Gastrocnemius medialis (tissue), 4 donors: Measurements from ENCODE around the gene TTLL9. TPM values are rescaled to one million over a fixed set of nuclear protein-coding genes. Genes with fewer than 3 reads are reported as not detected.

Source experiments
- ATAC-seq, 2 donors: fragments of 150-250 bp; one replicate each; pipeline ENCODE4 v1.9.1; 2016
- DNase-seq, 2 donors: peaks; one replicate each; pipeline ENCODE4 v3.0.0-alpha.2; 2019
- H3K27ac ChIP-seq, 4 donors: fragments of 200-600 bp; sonication (generic); 1 replicate in 1 of 4; 2 replicates in 3 of 4; pipeline ENCODE4 v1.5.1; 2016 to 2018; ENCODE audit warnings: mild to moderate bottlenecking in 2 of 4, moderate library complexity in 1 of 4
- H3K27me3 ChIP-seq, 3 donors: fragments of 200-600 bp; sonication (generic) in 2 of 3; 1 replicate in 1 of 3; 2 replicates in 2 of 3; pipeline versions ENCODE4 v1.5.1 to v1.6.0; 2016 to 2019; ENCODE audit warnings: mild to moderate bottlenecking in 1 of 3, moderate library complexity in 1 of 3
- H3K36me3 ChIP-seq, 2 donors: fragments of 200-600 bp; sonication (generic) in 1 of 2; one replicate each; pipeline ENCODE4 v1.5.1; 2017 to 2018
- H3K4me1 ChIP-seq, 2 donors: fragments of 200-600 bp; sonication (generic) in 1 of 2; one replicate each; pipeline ENCODE4 v1.5.1; 2016 to 2017; ENCODE audit warnings: mild to moderate bottlenecking in 2 of 2
- H3K4me3 ChIP-seq, 4 donors: fragments of 200-600 bp; sonication (generic) in 3 of 4; 1 replicate in 1 of 4; 2 replicates in 3 of 4; pipeline ENCODE4 v1.5.1; 2016 to 2019; ENCODE audit warnings: mild to moderate bottlenecking in 2 of 4
- H3K9me3 ChIP-seq, 3 donors: fragments of 200-600 bp; sonication (generic) in 2 of 3; 1 replicate in 1 of 3; 2 replicates in 2 of 3; pipeline ENCODE4 v1.5.1; 2016 to 2019
- POLR2A ChIP-seq, 2 donors: fragments of 450-650 bp; IDR thresholded peaks; one replicate each; pipeline ENCODE4 v1.6.1; 2017; ENCODE audit warnings: antibody characterized with exemption in 2 of 2, mild to moderate bottlenecking in 2 of 2, moderate library complexity in 2 of 2
- in situ Hi-C, 4 donors: fragments of 200-750 bp; cut with MboI; loops; one replicate each; pipeline versions ENCODE4 v1.15.0 to v1.8.0; 2017; ENCODE audit warnings: low sequenced_read_pairs in 4 of 4
- intact Hi-C: fragments of 100-400 bp; cut with DNase I; formaldehyde crosslinking; loops from one replicate; pipeline ENCODE4 v1.15.1; 2023; ENCODE audit warnings: low total_unique reads
- total RNA-seq, 4 donors: library from RNA; depleted of rRNA; stranded (reverse); fragments of >200 nt; gene quantifications; one replicate each; pipeline versions ENCODE4 v1.1.0 to v1.2.3, GENCODE V29; 2016
- TF ChIP-seq, protein P1 (sequence below), 5 experiments: fragments of 450-650 bp in 3 of 5; fragments of 200-600 bp in 2 of 5; sonication (generic) in 2 of 5; IDR thresholded peaks in 4 of 5; conservative IDR thresholded peaks in 1 of 5; 1 replicate in 4 of 5; 2 replicates in 1 of 5; pipeline ENCODE4 v1.5.1; 2016 to 2019; ENCODE audit warnings: antibody characterized with exemption in 5 of 5, mild to moderate bottlenecking in 3 of 5, moderate library complexity in 3 of 5

TTLL9 gene
- total RNA-seq, 4 donors from 2014 or later, result not detected

DNA sequence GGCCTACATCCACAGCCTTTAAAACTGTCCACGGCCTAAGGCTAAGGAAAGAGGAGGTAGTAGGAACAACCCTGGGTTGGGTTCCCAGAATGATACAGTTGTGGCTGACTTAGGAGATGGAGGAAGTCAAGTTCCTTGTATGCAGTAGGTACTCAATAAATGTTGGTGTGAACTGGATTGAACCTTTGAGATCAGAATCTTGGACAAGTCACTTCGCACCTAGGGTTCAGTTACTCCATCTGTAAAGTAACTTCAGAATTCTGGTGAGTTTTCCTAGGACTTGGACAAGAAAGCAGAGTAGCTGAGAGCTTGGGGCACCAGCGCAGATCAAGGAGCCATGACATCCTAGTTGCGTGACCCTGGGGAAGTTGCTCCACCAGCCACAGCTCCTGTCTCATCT, 106.6 kb downstream of the TTLL9 start:
- no peak for DNase-seq
- H3K27ac ChIP-seq, result no peak overlapping the region
- TF ChIP-seq POLR2A (IDR thresholded peaks at IDR 0.05), result no peak
- TF ChIP-seq, protein P1, sequence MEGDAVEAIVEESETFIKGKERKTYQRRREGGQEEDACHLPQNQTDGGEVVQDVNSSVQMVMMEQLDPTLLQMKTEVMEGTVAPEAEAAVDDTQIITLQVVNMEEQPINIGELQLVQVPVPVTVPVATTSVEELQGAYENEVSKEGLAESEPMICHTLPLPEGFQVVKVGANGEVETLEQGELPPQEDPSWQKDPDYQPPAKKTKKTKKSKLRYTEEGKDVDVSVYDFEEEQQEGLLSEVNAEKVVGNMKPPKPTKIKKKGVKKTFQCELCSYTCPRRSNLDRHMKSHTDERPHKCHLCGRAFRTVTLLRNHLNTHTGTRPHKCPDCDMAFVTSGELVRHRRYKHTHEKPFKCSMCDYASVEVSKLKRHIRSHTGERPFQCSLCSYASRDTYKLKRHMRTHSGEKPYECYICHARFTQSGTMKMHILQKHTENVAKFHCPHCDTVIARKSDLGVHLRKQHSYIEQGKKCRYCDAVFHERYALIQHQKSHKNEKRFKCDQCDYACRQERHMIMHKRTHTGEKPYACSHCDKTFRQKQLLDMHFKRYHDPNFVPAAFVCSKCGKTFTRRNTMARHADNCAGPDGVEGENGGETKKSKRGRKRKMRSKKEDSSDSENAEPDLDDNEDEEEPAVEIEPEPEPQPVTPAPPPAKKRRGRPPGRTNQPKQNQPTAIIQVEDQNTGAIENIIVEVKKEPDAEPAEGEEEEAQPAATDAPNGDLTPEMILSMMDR (IDR thresholded peaks at IDR 0.05 in 4 of 5, conservative IDR thresholded peaks at IDR 0.05 in 1 of 5), result no peak
- no peak overlapping the region for H3K4me3 ChIP-seq
- H3K27me3 ChIP-seq, result peaks cover 6 to 10% (median 9%) of the 10 kb centered on the region in 3 donors
- intact Hi-C loops, result no loop called here
- H3K36me3 ChIP-seq, result no peaks in the 10 kb centered on the region
- H3K4me1 ChIP-seq, result no peaks in the 10 kb centered on the region
- no peaks in the 10 kb centered on the region for H3K9me3 ChIP-seq
- in situ Hi-C loops, result no loop called here
- ATAC-seq, result no peak

DNA sequence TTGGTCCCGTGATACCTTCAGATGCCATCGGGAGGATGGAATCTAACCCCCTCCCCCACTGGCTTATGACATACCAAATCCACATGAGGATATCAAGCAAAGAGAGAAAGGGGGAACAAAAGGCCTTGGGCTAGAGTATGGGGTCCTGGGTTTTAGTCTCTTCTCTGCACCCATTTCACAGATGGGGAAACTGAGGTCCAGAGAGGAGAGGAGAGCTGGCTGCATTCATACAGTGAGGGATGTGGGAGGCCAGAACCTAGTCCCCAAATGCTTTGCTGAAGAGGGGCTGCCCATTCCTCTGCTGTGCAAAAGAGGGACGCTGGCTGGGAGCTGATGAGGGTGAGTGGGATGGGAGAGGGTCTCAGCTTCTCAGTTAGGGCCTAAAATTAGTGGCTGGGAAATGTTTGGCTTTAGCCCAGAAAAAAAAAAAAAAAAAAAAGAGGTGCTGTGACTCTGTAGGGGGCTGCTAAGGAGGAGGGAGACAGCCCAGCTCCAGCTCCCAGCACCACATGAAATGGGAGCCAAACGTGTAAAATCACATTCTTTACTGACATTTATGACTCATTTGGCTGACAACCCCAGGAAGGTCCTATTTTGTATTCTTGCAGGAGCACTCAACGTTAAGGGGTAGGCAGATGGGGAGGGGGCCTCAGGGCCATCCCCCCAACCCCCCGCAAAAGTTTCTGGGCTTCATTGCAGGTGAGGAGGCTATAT, 109.4 kb downstream of the TTLL9 start:
- Histone ChIP-seq H3K27me3 (peaks cover 3 to 8% (median 7%) of the 10 kb centered on the region in 3 donors), H3K9me3 (no peaks in the 10 kb centered on the region), H3K4me1 (no peaks in the 10 kb centered on the region), H3K27ac (no peak overlapping the region), H3K4me3 (no peak overlapping the region), H3K36me3 (no peaks in the 10 kb centered on the region)
- intact Hi-C loops, result no loop called here
- DNase-seq (no peak), ATAC-seq (no peak)
- in situ Hi-C loops, result no loop called here
- no peak for TF ChIP-seq POLR2A (IDR thresholded peaks at IDR 0.05)
- TF ChIP-seq, protein P1 (IDR thresholded peaks at IDR 0.05 in 4 of 5, conservative IDR thresholded peaks at IDR 0.05 in 1 of 5), result no peak

DNA sequence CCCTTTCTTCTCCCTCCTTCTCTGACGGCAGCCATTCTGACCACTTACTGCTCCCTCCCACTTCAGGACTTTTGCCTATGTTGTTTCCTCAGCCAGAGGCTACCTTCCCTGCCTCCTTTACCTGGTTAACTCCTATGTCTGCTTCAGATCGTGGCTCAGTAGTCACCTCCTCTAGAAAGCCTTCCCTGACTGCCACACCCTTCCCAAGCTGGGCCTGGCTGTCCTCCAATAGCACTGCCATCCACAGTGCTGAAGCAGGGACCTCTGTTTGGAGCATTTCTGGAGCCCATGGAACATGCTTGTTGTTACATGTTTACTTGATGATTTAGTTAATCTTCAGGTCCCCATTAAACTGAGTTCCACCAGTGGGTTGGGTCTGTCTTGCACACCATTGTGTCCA, 111.3 kb downstream of the TTLL9 start:
- TF ChIP-seq, protein P1 (IDR thresholded peaks at IDR 0.05 in 4 of 5, conservative IDR thresholded peaks at IDR 0.05 in 1 of 5), result no peak
- TF ChIP-seq POLR2A (IDR thresholded peaks at IDR 0.05), result no peak
- H3K4me1 ChIP-seq, result no peaks in the 10 kb centered on the region
- ATAC-seq (no peak), DNase-seq (no peak)
- no peak overlapping the region for H3K27ac ChIP-seq
- H3K4me3 ChIP-seq, result no peak overlapping the region
- no peaks in the 10 kb centered on the region for H3K36me3 ChIP-seq
- in situ Hi-C loops, result no loop called here
- no peaks in the 10 kb centered on the region for H3K9me3 ChIP-seq
- intact Hi-C loops, result no loop called here
- peaks cover 0 to 7% (median 3%) of the 10 kb centered on the region in 3 donors for H3K27me3 ChIP-seq

DNA sequence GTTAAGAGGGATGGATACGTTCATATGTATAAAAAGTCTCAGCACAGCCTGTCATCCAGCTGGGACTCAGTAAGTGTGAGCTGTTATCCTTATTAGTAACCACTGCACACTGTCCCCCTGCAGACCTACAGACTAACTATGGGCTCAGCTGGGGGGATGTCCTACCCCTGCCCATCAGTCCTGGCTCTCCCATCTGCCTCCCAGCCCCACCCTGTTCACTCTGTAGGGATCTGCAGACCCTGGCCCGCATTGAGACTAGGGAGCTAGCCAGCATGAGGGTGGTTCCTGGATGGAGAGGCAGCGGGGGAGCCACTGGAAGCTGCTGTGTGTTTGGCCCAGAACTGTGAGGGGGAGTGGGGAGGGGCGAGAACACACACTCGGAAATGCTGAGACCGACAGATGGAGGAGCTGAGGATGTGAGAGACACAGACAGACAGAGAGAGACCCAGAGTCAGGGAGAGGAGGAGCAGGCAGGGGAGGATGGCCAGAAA, 114.6 kb downstream of the TTLL9 start:
- no peak overlapping the region for H3K27ac ChIP-seq
- H3K27me3 ChIP-seq, result peaks cover 0 to 2% (median 0%) of the 10 kb centered on the region in 3 donors
- ATAC-seq, result no peak
- intact Hi-C loops, result no loop called here
- no peaks in the 10 kb centered on the region for H3K36me3 ChIP-seq
- H3K4me1 ChIP-seq, result no peaks in the 10 kb centered on the region
- no peak for TF ChIP-seq POLR2A (IDR thresholded peaks at IDR 0.05)
- TF ChIP-seq, protein P1 (IDR thresholded peaks at IDR 0.05 in 4 of 5, conservative IDR thresholded peaks at IDR 0.05 in 1 of 5), result no peak
- no peak for DNase-seq
- H3K4me3 ChIP-seq, result no peak overlapping the region
- H3K9me3 ChIP-seq, result no peaks in the 10 kb centered on the region
- in situ Hi-C loops, result no loop called here
